Mammary epithelial cell (primary cell): Measurements from ENCODE around the gene SNAP47.

Source experiments
- CTCF ChIP-seq, 2 donors: IDR thresholded peaks in 1 of 2; conservative IDR thresholded peaks in 1 of 2; 2 replicates each; pipeline ENCODE4 v1.5.1; 2011 to 2012; ENCODE audit warnings: inconsistent platforms in 2 of 2, low read length in 2 of 2, mild to moderate bottlenecking in 2 of 2, control low read depth in 1 of 2, low read depth in 1 of 2; ENCODE audit not compliant: insufficient read depth in 1 of 2; ENCODE audit errors: extremely low read depth in 1 of 2
- EZH2 ChIP-seq: IDR thresholded peaks from 2 replicates; pipeline ENCODE4 v1.6.1; 2012; ENCODE audit warnings: low read length, inconsistent platforms, borderline replicate concordance

DNA sequence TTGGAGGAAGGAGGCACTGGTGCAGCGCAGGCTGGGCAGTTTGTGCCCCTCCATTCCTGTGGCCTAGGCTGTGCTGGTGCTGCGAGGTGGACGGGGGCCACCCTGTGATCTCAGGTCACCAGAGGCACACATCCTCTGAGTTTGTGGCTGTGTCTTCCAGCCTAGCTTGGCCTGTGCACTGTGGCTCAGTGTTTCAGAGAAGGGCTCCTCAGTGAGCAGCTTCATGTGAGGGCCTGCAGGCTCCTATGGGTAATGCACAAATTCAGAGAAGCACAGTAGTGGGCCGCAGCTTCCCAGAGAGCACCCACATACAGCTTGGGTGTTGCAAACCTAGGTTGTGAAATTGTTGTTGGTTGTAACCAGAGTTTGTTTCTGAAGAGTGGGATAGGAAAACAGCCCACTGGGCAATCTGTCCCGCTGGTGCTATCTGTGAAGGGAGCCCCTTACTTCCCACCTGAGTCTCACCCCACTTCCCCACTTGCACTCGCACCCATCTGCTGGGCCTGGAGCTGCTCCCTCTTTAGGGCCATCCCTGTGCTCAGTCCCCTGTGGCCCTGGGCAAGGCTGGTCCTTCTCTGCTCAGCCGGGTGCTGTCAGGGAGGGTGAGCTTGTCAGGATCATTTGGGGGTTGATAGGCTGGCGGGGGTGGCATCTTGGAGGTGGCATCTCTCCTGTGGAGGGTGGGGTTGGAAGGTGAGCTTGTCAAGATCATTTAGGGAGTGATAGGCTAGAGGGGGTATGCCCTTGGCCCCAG is 30.2 kb downstream of the SNAP47 start:
- TF ChIP-seq EZH2 (no peak), CTCF (conservative IDR thresholded peaks at IDR 0.05 in 1 of 2, IDR thresholded peaks at IDR 0.05 in 1 of 2; ENCODE audit: extremely low read depth in 1 of 2, insufficient read depth in 1 of 2, low read depth in 1 of 2, low read length in 2 of 2) (no peak)
